Mesenchymal stem cell (in vitro differentiated cells and primary cell): ENCODE data around the gene DNAJC13.

Experiments used
- DNase-seq: peaks from one replicate; pipeline ENCODE4 v3.0.0-alpha.2; 2013
- H2AFZ ChIP-seq: one replicate; pipeline ENCODE4 v1.6.1; 2013; ENCODE audit warnings: low read depth, mild to moderate bottlenecking, control low read depth, inconsistent platforms, low read length, moderate library complexity
- H2AK5ac ChIP-seq: 2 replicates; pipeline ENCODE4 v1.6.1; 2013; ENCODE audit warnings: low read length, moderate library complexity, mild to moderate bottlenecking, inconsistent platforms; ENCODE audit not compliant: severe bottlenecking
- H2BK120ac ChIP-seq: one replicate; pipeline ENCODE4 v1.6.1; 2013; ENCODE audit warnings: low read depth, mild to moderate bottlenecking, inconsistent platforms, low read length, moderate library complexity
- H2BK12ac ChIP-seq, 2 experiments: one replicate each; pipeline ENCODE4 v1.6.1; 2013; ENCODE audit warnings: inconsistent platforms in 2 of 2, low read length in 2 of 2, mild to moderate bottlenecking in 2 of 2, moderate library complexity in 2 of 2, control low read depth in 1 of 2
- H2BK15ac ChIP-seq: one replicate; pipeline ENCODE4 v1.6.1; 2013; ENCODE audit warnings: mild to moderate bottlenecking, low read depth, inconsistent platforms; ENCODE audit not compliant: poor library complexity, severe bottlenecking
- H2BK5ac ChIP-seq: 2 replicates; pipeline ENCODE4 v1.6.1; 2013; ENCODE audit warnings: low read depth, mild to moderate bottlenecking, low read length, control low read depth, inconsistent platforms; ENCODE audit not compliant: poor library complexity, severe bottlenecking
- H3K14ac ChIP-seq, 2 experiments: one replicate each; pipeline ENCODE4 v1.6.1; 2013; ENCODE audit warnings: inconsistent platforms in 2 of 2, low read length in 2 of 2, control low read depth in 1 of 2, mild to moderate bottlenecking in 1 of 2, moderate library complexity in 1 of 2
- H3K18ac ChIP-seq, 2 experiments: one replicate each; pipeline ENCODE4 v1.6.1; 2013; ENCODE audit warnings: inconsistent platforms in 2 of 2, low read length in 2 of 2, control low read depth in 1 of 2, low read depth in 1 of 2, mild to moderate bottlenecking in 1 of 2
- H3K23ac ChIP-seq, 2 experiments: one replicate each; pipeline ENCODE4 v1.6.1; 2013; ENCODE audit warnings: inconsistent platforms in 2 of 2, low read length in 2 of 2, mild to moderate bottlenecking in 2 of 2, moderate library complexity in 2 of 2, control low read depth in 1 of 2
- H3K27ac ChIP-seq: 2 replicates; pipeline ENCODE4 v1.5.1; 2013; ENCODE audit warnings: mild to moderate bottlenecking, moderate library complexity, low read length, control low read depth, inconsistent platforms; ENCODE audit not compliant: poor library complexity, severe bottlenecking
- H3K27me3 ChIP-seq, 2 experiments: 2 replicates each; pipeline versions ENCODE4 v1.6.1 to v1.7.0; 2013; ENCODE audit warnings: low read length in 2 of 2, mild to moderate bottlenecking in 2 of 2, moderate library complexity in 2 of 2, control low read depth in 1 of 2, inconsistent platforms in 1 of 2; ENCODE audit not compliant: control insufficient read depth in 1 of 2, insufficient read depth in 1 of 2
- H3K36me3 ChIP-seq, 2 experiments: 2 replicates each; pipeline versions ENCODE4 v1.6.1 to v1.7.0; 2013; ENCODE audit warnings: low read length in 2 of 2, control low read depth in 1 of 2, inconsistent platforms in 1 of 2, low read depth in 1 of 2, mild to moderate bottlenecking in 1 of 2; ENCODE audit not compliant: insufficient read depth in 2 of 2, control insufficient read depth in 1 of 2
- H3K4ac ChIP-seq, 2 experiments: one replicate each; pipeline ENCODE4 v1.6.1; 2013; ENCODE audit warnings: inconsistent platforms in 2 of 2, low read length in 2 of 2, mild to moderate bottlenecking in 2 of 2, moderate library complexity in 2 of 2, control low read depth in 1 of 2, low read depth in 1 of 2
- H3K4me1 ChIP-seq: 2 replicates; pipeline ENCODE4 v1.6.1; 2013; ENCODE audit warnings: low read depth, low read length, control low read depth; ENCODE audit not compliant: control insufficient read depth, insufficient read depth
- H3K4me2 ChIP-seq: 2 replicates; pipeline ENCODE4 v1.6.1; 2013; ENCODE audit warnings: low read length, mild to moderate bottlenecking, inconsistent platforms; ENCODE audit not compliant: poor library complexity, severe bottlenecking
- H3K4me3 ChIP-seq, 2 experiments: 2 replicates each; pipeline versions ENCODE4 v1.5.1 to v1.7.0; 2013; ENCODE audit warnings: low read length in 2 of 2, mild to moderate bottlenecking in 2 of 2, control low read depth in 1 of 2, low read depth in 1 of 2; ENCODE audit not compliant: insufficient read depth in 1 of 2
- H3K79me1 ChIP-seq: replicated peaks from 2 replicates; pipeline ENCODE4 v1.6.1; 2013; ENCODE audit warnings: mild to moderate bottlenecking, control low read depth, low read length, inconsistent platforms; ENCODE audit not compliant: poor library complexity, severe bottlenecking
- H3K9ac ChIP-seq: 2 replicates; pipeline ENCODE4 v1.7.0; 2013; ENCODE audit warnings: mild to moderate bottlenecking, low read length, moderate library complexity
- H3K9me3 ChIP-seq: 2 replicates; pipeline ENCODE4 v1.7.0; 2013; ENCODE audit warnings: mild to moderate bottlenecking, low read length; ENCODE audit not compliant: control insufficient read depth
- H4K8ac ChIP-seq: one replicate; pipeline ENCODE4 v1.6.1; 2013; ENCODE audit warnings: inconsistent platforms, mild to moderate bottlenecking, low read length, moderate library complexity
- H4K91ac ChIP-seq: one replicate; pipeline ENCODE4 v1.6.1; 2013; ENCODE audit warnings: mild to moderate bottlenecking, low read length, inconsistent platforms
- WGBS: methylation state at CpG from one replicate; pipeline ENCODE4 v1.1.7; 2013; ENCODE audit warnings: mixed read lengths; 5-methylcytosine and 5-hydroxymethylcytosine counted together

The DNAJC13 gene

GRCh38 chr3:132513057-132513456 is 95.8 kb downstream of the DNAJC13 start:
- H4K8ac ChIP-seq: no peak overlapping the region
- H3K4ac ChIP-seq: no peak overlapping the region
- H3K18ac ChIP-seq: no peak overlapping the region
- no peak overlapping the region for H2BK15ac ChIP-seq
- H3K4me2 ChIP-seq: no peak overlapping the region
- H3K9ac ChIP-seq: no peak overlapping the region
- no peaks in the 10 kb centered on the region for H3K27me3 ChIP-seq
- DNase-seq: no peak
- H2BK12ac ChIP-seq: no peak overlapping the region
- peaks cover 0 to 99% of the 10 kb centered on the region in 2 experiments for H3K36me3 ChIP-seq
- H4K91ac ChIP-seq: no peak overlapping the region
- H3K79me1 ChIP-seq: peaks cover 9% of the 10 kb centered on the region
- H3K14ac ChIP-seq: no peak overlapping the region
- no peaks in the 10 kb centered on the region for H3K9me3 ChIP-seq
- H2BK5ac ChIP-seq: no peak overlapping the region
- 99% methylated on average over 5 of the region's 5 CpGs for WGBS
- no peak overlapping the region for H3K4me3 ChIP-seq
- H3K4me1 ChIP-seq: no peaks in the 10 kb centered on the region
- H2AK5ac ChIP-seq: no peak overlapping the region
- H2BK120ac ChIP-seq: no peak overlapping the region
- H3K23ac ChIP-seq: no peak overlapping the region
- H2AFZ ChIP-seq: no peak overlapping the region
- no peak overlapping the region for H3K27ac ChIP-seq

- Histone ChIP-seq H2BK12ac (no peak overlapping the region), H3K4ac (no peak overlapping the region), H3K79me1 (peaks cover 13% of the 10 kb centered on the region), H3K9ac (no peak overlapping the region), H3K27ac (no peak overlapping the region), H2BK5ac (no peak overlapping the region), H4K8ac (no peak overlapping the region), H3K23ac (no peak overlapping the region), H3K4me2 (no peak overlapping the region), H2BK120ac (no peak overlapping the region), H2AFZ (no peak overlapping the region), H3K27me3 (no peaks in the 10 kb centered on the region), H2BK15ac (no peak overlapping the region), H4K91ac (no peak overlapping the region), H3K4me3 (no peak overlapping the region), H3K18ac (no peak overlapping the region), H3K9me3 (no peaks in the 10 kb centered on the region), H3K36me3 (peaks cover 6 to 98% of the 10 kb centered on the region in 2 experiments), H3K4me1 (no peaks in the 10 kb centered on the region), H3K14ac (no peak overlapping the region), H2AK5ac (no peak overlapping the region)
- 100% methylated on average over 2 of the region's 2 CpGs for WGBS
- no peak for DNase-seq
Measured at GRCh38 chr3:132517311-132517710, 100.0 kb downstream of the DNAJC13 start.

GRCh38 chr3:132519914-132520313 is 102.6 kb downstream of the DNAJC13 start:
- 100% methylated on average over 4 of the region's 5 CpGs for WGBS
- H4K91ac ChIP-seq: no peak overlapping the region

GRCh38 chr3:132521901-132522300 is 104.6 kb downstream of the DNAJC13 start:
- H2BK15ac ChIP-seq: no peak overlapping the region
- no peak overlapping the region for H4K8ac ChIP-seq
- no peak overlapping the region for H2BK120ac ChIP-seq
- H3K23ac ChIP-seq: no peak overlapping the region
- no peaks in the 10 kb centered on the region for H3K9me3 ChIP-seq
- H3K14ac ChIP-seq: no peak overlapping the region
- no peak for DNase-seq
- no peak overlapping the region for H3K18ac ChIP-seq
- peaks cover 6 to 96% of the 10 kb centered on the region in 2 experiments for H3K36me3 ChIP-seq
- no peaks in the 10 kb centered on the region for H3K4me1 ChIP-seq
- H3K4me3 ChIP-seq: no peak overlapping the region
- H3K9ac ChIP-seq: no peak overlapping the region
- no peak overlapping the region for H4K91ac ChIP-seq
- 100% methylated on average over 1 of the region's 5 CpGs for WGBS
- H2BK12ac ChIP-seq: no peak overlapping the region
- no peak overlapping the region for H3K4me2 ChIP-seq
- no peak overlapping the region for H2AFZ ChIP-seq
- H3K79me1 ChIP-seq: peaks cover 8% of the 10 kb centered on the region
- no peak overlapping the region for H2BK5ac ChIP-seq
- no peak overlapping the region for H3K4ac ChIP-seq
- H3K27ac ChIP-seq: no peak overlapping the region
- no peak overlapping the region for H2AK5ac ChIP-seq
- no peaks in the 10 kb centered on the region for H3K27me3 ChIP-seq

More at GRCh38 chr3:132519914-132520313, 102.6 kb downstream of the DNAJC13 start:
- H2BK12ac ChIP-seq: no peak overlapping the region
- H3K79me1 ChIP-seq: peaks cover 10% of the 10 kb centered on the region
- peaks cover 6 to 98% of the 10 kb centered on the region in 2 experiments for H3K36me3 ChIP-seq
- H2BK5ac ChIP-seq: no peak overlapping the region
- H2BK120ac ChIP-seq: no peak overlapping the region
- H3K14ac ChIP-seq: no peak overlapping the region
- H3K27me3 ChIP-seq: no peaks in the 10 kb centered on the region
- H2AK5ac ChIP-seq: no peak overlapping the region
- no peak overlapping the region for H3K4ac ChIP-seq
- H3K9me3 ChIP-seq: no peaks in the 10 kb centered on the region
- H3K18ac ChIP-seq: no peak overlapping the region
- no peaks in the 10 kb centered on the region for H3K4me1 ChIP-seq
- no peak overlapping the region for H2AFZ ChIP-seq
- no peak overlapping the region for H3K4me3 ChIP-seq
- no peak for DNase-seq
- no peak overlapping the region for H3K4me2 ChIP-seq
- no peak overlapping the region for H3K9ac ChIP-seq
- no peak overlapping the region for H3K27ac ChIP-seq
- H4K8ac ChIP-seq: no peak overlapping the region
- H2BK15ac ChIP-seq: no peak overlapping the region
- H3K23ac ChIP-seq: no peak overlapping the region
